Neutrophil (primary cell): Measurements from ENCODE around the gene COX7A2.

Experiments used
- H3K27ac ChIP-seq: fragments of 200-600 bp; sonication (generic); 2 replicates; pipeline ENCODE4 v1.5.1; 2016; ENCODE audit warnings: mild to moderate bottlenecking, moderate library complexity
- H3K27me3 ChIP-seq: fragments of 200-600 bp; sonication (generic); 2 replicates; pipeline ENCODE4 v1.6.0; 2016; ENCODE audit warnings: mild to moderate bottlenecking
- H3K36me3 ChIP-seq: fragments of 200-600 bp; sonication (generic); 2 replicates; pipeline ENCODE4 v1.5.1; 2017
- H3K4me1 ChIP-seq, 2 experiments: fragments of 200-600 bp in 1 of 2; sonication (generic) in 1 of 2; 1 replicate in 1 of 2; 2 replicates in 1 of 2; pipeline versions ENCODE4 v1.5.1 to v1.6.1; 2013 to 2016; ENCODE audit warnings: low read depth in 1 of 2, low read length in 1 of 2, mild to moderate bottlenecking in 1 of 2, moderate library complexity in 1 of 2; ENCODE audit not compliant: control insufficient read depth in 1 of 2, insufficient read depth in 1 of 2
- H3K4me3 ChIP-seq, 2 experiments: fragments of 200-600 bp in 1 of 2; sonication (generic) in 1 of 2; 1 replicate in 1 of 2; 2 replicates in 1 of 2; pipeline ENCODE4 v1.5.1; 2013 to 2016; ENCODE audit warnings: low read depth in 1 of 2, low read length in 1 of 2, mild to moderate bottlenecking in 1 of 2, moderate library complexity in 1 of 2
- H3K9me3 ChIP-seq: fragments of 200-600 bp; sonication (generic); 2 replicates; pipeline ENCODE4 v1.5.1; 2016
- CTCF ChIP-seq: fragments of 200-600 bp; sonication (generic); IDR thresholded peaks from 2 replicates; pipeline ENCODE4 v1.5.1; 2016; ENCODE audit warnings: antibody characterized with exemption

The COX7A2 gene

GRCh38 chr6:75211920-75212590 lies 31.5 kb downstream of the COX7A2 start:
- Histone ChIP-seq H3K4me1 (peaks cover 6 to 17% of the 10 kb centered on the region in 2 experiments), H3K9me3 (no peaks in the 10 kb centered on the region), H3K27me3 (peaks cover 57% of the 10 kb centered on the region)

GRCh38 chr6:75210885-75211739 lies 32.5 kb downstream of the COX7A2 start:
- H3K36me3 ChIP-seq: no peaks in the 10 kb centered on the region
- H3K4me3 ChIP-seq: no peak overlapping the region
- peak; percentile 57 for TF ChIP-seq CTCF
- H3K27ac ChIP-seq: no peak overlapping the region
- H3K9me3 ChIP-seq: no peaks in the 10 kb centered on the region
- H3K27me3 ChIP-seq: peaks cover 67% of the 10 kb centered on the region
- H3K4me1 ChIP-seq: peaks cover 10 to 22% of the 10 kb centered on the region in 2 experiments

More at GRCh38 chr6:75211920-75212590, 31.5 kb downstream of the COX7A2 start:
- Histone ChIP-seq H3K27ac (no peak overlapping the region), H3K4me3 (no peak overlapping the region), H3K36me3 (no peaks in the 10 kb centered on the region)
- TF ChIP-seq CTCF: no peak

- no peaks in the 10 kb centered on the region for H3K9me3 ChIP-seq
- H3K36me3 ChIP-seq: no peaks in the 10 kb centered on the region
- H3K4me1 ChIP-seq: peaks cover 16 to 32% of the 10 kb centered on the region in 2 experiments
- no peak overlapping the region for H3K27ac ChIP-seq
- TF ChIP-seq CTCF: no peak
- H3K27me3 ChIP-seq: peaks cover 80% of the 10 kb centered on the region
- no peak overlapping the region for H3K4me3 ChIP-seq
Observed at GRCh38 chr6:75209184-75209723, 34.3 kb downstream of the COX7A2 start.

- peak; percentile 68 for TF ChIP-seq CTCF
- Histone ChIP-seq H3K27ac (no peak overlapping the region), H3K36me3 (no peaks in the 10 kb centered on the region), H3K9me3 (no peaks in the 10 kb centered on the region), H3K4me1 (peaks cover 16 to 32% of the 10 kb centered on the region in 2 experiments), H3K27me3 (peaks cover 87% of the 10 kb centered on the region), H3K4me3 (no peak overlapping the region)
Observed at GRCh38 chr6:75208298-75209183, 35.1 kb downstream of the COX7A2 start.
